Activated effector memory CD4-positive, alpha-beta T cell treated with anti-CD3 and anti-CD28 coated beads, Interleukin-2, amount 50 U/mL, for 16 hours (primary cell): ENCODE measurements around the gene DGKB.
"Not testable (repeated sequence)": the region's sequence is repeated elsewhere in the genome, so short reads cannot be mapped to it uniquely, and the experiment has no call there.

Source experiments
- DNase-seq: peaks from one replicate; pipeline ENCODE4 v3.0.0-alpha.2; 2020

Gene DGKB

DNA sequence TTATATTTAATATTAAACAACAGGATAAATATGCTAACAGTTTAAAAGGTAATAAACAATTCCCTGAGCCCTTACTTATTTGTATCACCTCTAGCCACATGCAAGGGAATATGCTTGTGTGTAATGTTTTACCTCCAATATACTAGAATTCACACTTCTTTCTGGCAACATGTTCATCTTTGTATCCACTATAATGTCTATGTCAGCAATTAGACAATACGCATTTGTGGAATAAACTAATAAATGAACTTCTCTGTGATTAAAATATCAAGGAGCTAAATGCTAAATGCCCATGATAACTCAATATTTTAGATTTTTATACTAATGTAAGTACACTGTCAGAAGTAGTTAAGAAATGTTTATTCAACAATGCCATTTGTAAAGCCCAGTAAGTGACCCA is 350.5 kb downstream of the DGKB start:
- DNase-seq = no peak

- DNase-seq = no peak
Measured at GRCh38 chr7:14551310-14551709, 351.2 kb downstream of the DGKB start.

DNA sequence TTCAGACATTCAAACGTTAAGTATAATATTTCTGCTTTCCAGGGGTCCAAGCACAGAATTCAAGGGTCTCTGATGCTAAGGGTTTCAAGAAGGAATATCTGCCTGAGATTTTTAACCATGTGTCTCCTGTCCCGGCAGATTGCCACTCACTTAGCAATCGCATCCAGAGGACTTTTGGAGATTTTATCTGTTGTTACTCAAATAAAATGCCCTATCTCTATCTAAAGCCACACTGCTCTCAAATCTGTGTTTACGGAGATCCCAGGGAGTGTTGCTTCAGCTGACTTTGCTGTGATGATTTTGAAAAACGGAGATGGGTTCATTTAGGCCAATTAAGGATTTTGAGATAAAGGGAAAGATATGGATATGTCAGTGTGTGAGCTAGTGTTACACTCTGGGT is 359.9 kb downstream of the DGKB start:
- no peak for DNase-seq

GRCh38 chr7:14521183-14521582 is 381.4 kb downstream of the DGKB start:
- no peak for DNase-seq

DNA sequence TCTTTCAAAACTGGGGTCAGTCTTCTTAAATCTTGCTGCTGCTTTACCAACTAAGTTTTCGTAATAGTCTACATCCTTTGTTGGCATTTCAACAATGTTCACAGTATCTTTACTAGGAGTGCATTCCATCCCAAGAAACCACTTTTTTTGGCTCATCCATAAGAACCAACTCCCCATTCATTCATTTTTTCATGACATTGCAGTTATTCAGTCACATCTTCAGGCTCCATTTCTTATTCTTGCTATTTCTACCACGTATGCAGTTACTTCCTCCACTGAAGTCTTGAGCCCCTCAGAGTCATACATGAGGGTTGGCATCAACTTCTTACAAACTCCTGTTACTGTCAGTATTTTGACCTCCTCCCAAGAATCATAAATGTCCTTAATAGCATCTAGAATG is 392.3 kb downstream of the DGKB start:
- DNase-seq = no peak

GRCh38 chr7:14507617-14508016 is 394.9 kb downstream of the DGKB start:
- DNase-seq = no peak

GRCh38 chr7:14505906-14506305 is 396.6 kb downstream of the DGKB start:
- DNase-seq = no peak

- DNase-seq = no peak
Measured at GRCh38 chr7:14504134-14504533, 398.4 kb downstream of the DGKB start.

GRCh38 chr7:14503623-14504022 is 398.9 kb downstream of the DGKB start:
- no peak for DNase-seq

GRCh38 chr7:14501436-14501835 is 401.1 kb downstream of the DGKB start:
- DNase-seq = no peak

DNA sequence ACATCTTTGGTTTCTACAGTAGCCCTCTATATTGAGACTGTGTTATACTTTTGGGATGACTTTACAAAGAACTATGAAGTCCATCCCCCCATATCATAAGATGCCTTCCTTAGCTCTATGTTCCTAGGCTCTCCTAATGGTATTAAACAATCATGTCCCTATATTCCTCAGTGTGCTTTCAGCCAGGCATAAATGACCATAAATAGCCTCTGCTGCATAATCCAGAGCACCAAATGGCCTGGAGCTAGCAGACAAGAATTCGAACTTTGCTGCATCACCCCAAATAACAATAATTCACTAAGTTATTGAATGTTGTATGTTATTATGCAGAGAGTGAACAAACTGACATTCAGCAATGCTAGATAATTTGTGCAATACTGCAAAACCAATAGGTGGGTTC is 405.2 kb downstream of the DGKB start:
- no peak for DNase-seq

GRCh38 chr7:14495633-14496032 is 406.9 kb downstream of the DGKB start:
- no peak for DNase-seq

DNA sequence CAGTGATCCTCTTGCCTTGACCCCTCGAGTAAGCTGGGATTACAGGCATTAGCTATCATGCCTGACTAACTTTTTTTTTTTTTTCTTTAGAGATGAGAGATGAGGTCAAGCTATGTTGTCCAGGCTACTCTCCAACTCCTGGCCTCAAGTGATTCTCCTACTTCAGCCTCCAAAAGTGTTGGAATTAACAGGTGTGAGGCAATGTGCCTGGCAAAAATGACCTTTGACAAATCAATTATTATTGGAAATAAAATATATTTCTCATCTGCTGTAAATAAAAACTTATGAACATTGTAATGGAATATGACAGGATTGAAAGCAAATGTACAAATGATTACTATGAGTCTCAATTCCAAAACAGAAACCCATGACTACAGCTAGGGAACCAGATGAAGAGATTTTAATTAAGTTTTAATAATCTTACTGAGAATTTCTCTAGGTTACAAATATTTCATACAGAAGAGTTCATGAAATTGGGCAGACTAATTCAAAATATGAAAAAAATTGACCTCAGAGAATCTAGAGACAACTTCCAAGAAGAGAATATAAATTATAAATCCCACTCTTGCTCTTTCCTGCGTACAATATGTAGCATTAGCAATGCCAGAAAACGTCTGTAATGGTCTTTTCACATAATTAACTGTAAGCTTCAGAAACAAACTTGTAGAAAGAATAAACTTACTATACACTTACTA is 414.7 kb downstream of the DGKB start:
- DNase-seq = no peak

GRCh38 chr7:14483663-14484062 is 418.9 kb downstream of the DGKB start:
- DNase-seq = no peak

GRCh38 chr7:14480281-14480680 is 422.3 kb downstream of the DGKB start:
- DNase-seq = no peak

DNA sequence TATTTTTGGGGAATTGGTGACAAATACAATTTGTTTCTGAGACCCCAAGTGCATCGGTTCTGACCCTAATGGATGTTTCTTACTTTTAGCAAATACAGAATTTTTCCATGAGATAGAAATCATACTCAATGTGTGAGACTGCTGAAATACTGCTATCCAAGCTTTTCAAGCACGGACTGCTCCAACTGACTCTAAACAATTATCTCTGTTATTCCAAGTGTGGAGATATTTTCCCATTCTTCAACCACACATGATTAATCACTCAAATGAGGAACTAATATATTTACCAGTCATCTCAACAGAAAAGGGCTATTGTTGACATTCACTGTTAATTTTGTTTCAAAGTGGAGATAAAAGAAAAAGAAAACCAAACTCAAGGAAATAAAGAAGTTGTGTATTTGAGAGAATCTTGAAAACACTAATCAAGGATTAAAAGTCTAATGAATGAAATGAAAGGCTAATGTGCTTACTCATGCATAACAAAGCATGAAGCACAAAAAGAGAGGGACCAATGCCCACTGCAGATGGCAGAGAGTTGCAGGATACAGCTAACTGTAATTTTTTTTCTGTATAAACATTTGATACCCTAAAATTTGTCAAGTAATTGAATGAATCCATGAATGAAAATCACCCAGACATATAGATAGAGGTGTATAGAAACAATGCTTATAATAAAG is 423.6 kb downstream of the DGKB start:
- DNase-seq = no peak

DNA sequence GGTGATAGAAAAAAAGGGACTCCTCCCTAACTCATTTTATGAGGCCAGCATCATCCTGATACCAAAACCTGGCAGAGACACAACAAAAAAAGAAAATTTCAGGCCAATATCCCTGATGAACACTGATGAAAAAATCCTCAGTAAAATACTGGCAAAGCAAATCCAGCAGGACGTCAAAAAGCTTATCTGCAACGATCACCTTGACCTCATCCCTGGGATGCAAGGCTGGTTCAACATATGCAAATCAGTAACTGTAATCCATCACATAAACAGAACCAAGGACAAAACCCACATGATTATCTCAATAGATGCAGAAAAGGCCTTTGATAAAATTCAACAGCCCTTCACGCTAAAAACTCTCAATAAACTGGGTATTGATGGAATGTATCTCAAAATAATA is 440.8 kb downstream of the DGKB start:
- not testable (repeated sequence) for DNase-seq

GRCh38 chr7:14458846-14459245 is 443.7 kb downstream of the DGKB start:
- not testable (repeated sequence) for DNase-seq

DNA sequence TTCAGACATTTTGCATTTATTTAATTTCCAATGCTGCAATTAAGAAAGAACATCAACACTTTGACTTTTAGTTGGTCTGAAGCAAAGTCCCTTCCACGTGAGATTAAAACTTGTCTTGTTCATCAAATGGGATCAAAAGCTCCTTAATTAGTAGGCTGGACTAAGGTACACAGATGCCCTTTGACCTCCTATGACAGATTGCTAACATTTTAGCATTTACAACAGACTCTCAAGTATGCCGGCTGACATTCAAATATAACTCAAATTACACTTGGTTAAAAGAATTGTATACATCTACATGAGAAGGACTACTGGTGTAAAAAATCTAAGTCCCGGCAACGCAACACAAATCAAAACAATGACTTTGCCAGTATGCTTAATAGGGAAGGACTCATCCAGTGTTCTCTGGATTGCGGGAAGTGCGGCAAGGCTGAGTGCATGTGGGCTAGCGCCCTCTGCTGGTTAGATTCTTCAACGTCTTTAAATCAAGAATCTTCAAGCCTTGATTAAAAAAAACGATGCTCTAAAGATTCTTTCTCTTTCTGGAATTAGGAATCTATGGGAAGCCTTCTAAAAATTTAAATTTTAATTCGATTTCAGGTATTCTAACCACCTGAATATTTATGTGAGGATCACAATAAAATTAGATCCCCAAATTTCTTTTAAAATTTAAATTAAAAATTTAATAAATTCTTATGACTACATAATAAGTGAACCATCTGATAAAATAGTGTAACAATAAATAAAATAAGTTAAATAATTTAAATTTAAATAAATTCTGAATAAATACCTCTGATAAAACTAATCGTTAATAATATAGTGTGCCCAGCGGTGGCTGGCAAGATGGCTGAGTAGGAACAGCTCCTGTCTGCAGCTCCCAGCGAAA is 444.7 kb downstream of the DGKB start:
- DNase-seq = peak; percentile 71

DNA sequence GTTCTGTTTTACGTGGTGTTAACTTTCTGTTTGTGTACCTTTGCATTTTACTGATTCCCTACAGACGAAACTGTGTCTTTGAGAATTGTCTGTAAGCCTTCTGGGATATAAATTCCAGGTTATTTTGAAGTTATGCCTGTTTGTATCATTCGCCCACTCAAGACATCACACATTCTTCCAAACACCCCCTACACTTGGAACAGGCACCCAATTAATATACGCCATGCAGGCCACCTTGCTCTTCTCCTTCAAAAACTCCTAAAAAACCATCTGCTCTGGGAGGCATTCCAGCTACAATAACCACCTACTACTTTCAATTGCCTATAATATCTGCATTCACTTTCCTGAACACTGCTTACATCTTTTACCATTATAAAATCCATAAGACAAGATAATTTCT is 453.3 kb downstream of the DGKB start:
- DNase-seq = no peak

DNA sequence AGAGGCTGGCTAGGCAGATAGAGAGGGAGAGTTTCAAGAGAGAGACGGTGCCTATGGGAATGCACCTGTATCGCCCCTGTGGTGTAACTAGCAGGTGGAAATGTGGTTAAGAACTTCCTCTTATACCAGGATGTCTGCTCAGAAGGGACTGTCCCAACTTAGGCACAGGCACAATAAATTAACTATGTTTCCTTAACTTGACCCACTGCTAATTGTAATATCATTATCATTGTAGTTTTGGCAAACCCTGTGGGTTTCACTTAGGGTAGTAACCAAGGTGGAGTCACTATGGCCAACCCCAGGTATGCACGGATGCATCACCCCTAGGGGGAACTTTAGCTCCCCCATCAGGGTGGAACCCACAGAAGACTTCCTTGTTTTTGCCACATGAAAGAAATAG is 455.7 kb downstream of the DGKB start:
- no peak for DNase-seq

DNA sequence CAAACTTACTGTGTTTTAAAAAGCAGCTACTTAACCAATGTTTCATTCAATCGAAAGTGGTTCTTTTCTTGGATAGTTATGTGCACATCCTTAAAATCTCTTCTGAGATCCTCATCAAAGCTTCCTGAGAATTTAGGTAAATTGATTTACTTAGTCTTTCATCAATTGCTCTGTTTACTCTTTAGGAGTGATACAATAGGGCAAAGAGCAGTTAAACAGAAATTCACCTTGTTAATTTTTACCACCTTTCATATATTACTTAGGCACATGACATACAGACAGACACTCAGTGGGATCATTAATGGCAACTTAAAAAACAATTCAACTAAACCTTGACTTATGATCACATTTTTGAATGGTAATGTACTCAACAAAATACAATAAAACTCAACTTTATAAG is 456.3 kb downstream of the DGKB start:
- DNase-seq = no peak

- DNase-seq = no peak
Measured at GRCh38 chr7:14438366-14438765, 464.2 kb downstream of the DGKB start.

- no peak for DNase-seq
Measured at GRCh38 chr7:14436878-14437277, 465.7 kb downstream of the DGKB start.
